GM20000 (cell line): ENCODE data around the gene CARS1.
A peak's percentile ranks its signal among the peaks of the same experiment; 100 is the strongest.

ENCODE experiments used
- DNase-seq: peaks from one replicate; pipeline ENCODE4 v3.0.0; 2012; ENCODE audit warnings: low spot score
- CTCF ChIP-seq: IDR thresholded peaks from 2 replicates; pipeline ENCODE4 v1.5.1; 2012; ENCODE audit warnings: mild to moderate bottlenecking, control low read depth; ENCODE audit errors: extremely low read depth, missing control alignments

Gene CARS1

GRCh38 chr11:3092603-3093141 lies 35.4 kb upstream of the CARS1 start:
- DNase-seq, result peak; percentile 17
- no peak for TF ChIP-seq CTCF

GRCh38 chr11:3091846-3092602 lies 34.8 kb upstream of the CARS1 start:
- DNase-seq, result peak; percentile 94

GRCh38 chr11:3091081-3091845 lies 34.0 kb upstream of the CARS1 start:
- no peak for TF ChIP-seq CTCF
- DNase-seq, result no peak

More at GRCh38 chr11:3091846-3092602, 34.8 kb upstream of the CARS1 start:
- peak; percentile 95 for TF ChIP-seq CTCF

- DNase-seq, result peak; percentile 12
- TF ChIP-seq CTCF, result no peak
Observed at GRCh38 chr11:3090096-3090901, 33.1 kb upstream of the CARS1 start.

GRCh38 chr11:3089236-3090061 lies 32.2 kb upstream of the CARS1 start:
- peak; percentile 21 for DNase-seq

More at GRCh38 chr11:3089236-3090061, 32.2 kb upstream of the CARS1 start:
- no peak for TF ChIP-seq CTCF
